HepG2 (cell line): ENCODE data around the gene FKBP8. TPM values are rescaled to one million over a fixed set of nuclear protein-coding genes. Genes with fewer than 3 reads are reported as not detected.

ENCODE experiments used
- ATF1 ChIP-seq: IDR thresholded peaks from 2 replicates; pipeline ENCODE4 v1.6.1; 2016; ENCODE audit warnings: mild to moderate bottlenecking, control low read depth
- HES4 ChIP-seq: sonication (generic); formaldehyde crosslinking; IDR thresholded peaks from 2 replicates; pipeline ENCODE4 v1.9.0; 2021; ENCODE audit warnings: mild to moderate bottlenecking, missing genetic modification reagents, borderline replicate concordance
- HMG20A ChIP-seq: IDR thresholded peaks from 2 replicates; pipeline ENCODE4 v1.6.1; 2016; ENCODE audit warnings: borderline replicate concordance
- KDM5B ChIP-seq: sonication (generic); formaldehyde crosslinking; IDR thresholded peaks from 2 replicates; pipeline ENCODE4 v1.4.0; 2020; ENCODE audit warnings: missing genetic modification reagents, mild to moderate bottlenecking, borderline replicate concordance
- NFYB ChIP-seq: sonication (generic); formaldehyde crosslinking; IDR thresholded peaks from 2 replicates; pipeline ENCODE4 v1.4.0; 2020; ENCODE audit warnings: missing genetic modification reagents
- NR2F2 ChIP-seq: IDR thresholded peaks from 2 replicates; pipeline ENCODE4 v1.6.1; 2012; ENCODE audit warnings: low read depth, inconsistent platforms, borderline replicate concordance
- RXRA ChIP-seq: sonication (generic); formaldehyde crosslinking; IDR thresholded peaks from 2 replicates; pipeline ENCODE4 v1.5.1; 2020; ENCODE audit warnings: missing genetic modification reagents
- SRSF1 ChIP-seq: fragments of 200-400 bp; formaldehyde crosslinking; optimal IDR thresholded peaks from 2 replicates; pipeline ENCODE3; 2017; ENCODE audit warnings: mild to moderate bottlenecking, low read depth, low read length, moderate library complexity
- SSRP1 ChIP-seq: IDR thresholded peaks from 2 replicates; pipeline ENCODE4 v1.6.1; 2016; ENCODE audit warnings: control low read depth
- TRIM24 ChIP-seq: sonication (generic); formaldehyde crosslinking; IDR thresholded peaks from 2 replicates; pipeline ENCODE4 v1.8.0; 2022; ENCODE audit warnings: mild to moderate bottlenecking, missing genetic modification reagents
- ZNF510 ChIP-seq: sonication (generic); formaldehyde crosslinking; IDR thresholded peaks from 2 replicates; pipeline ENCODE4 v1.4.0; 2020; ENCODE audit warnings: low read depth, mild to moderate bottlenecking, missing genetic modification reagents
- ZNF546 ChIP-seq: sonication (generic); formaldehyde crosslinking; conservative IDR thresholded peaks from 2 replicates; pipeline ENCODE4 v1.8.1; 2023; ENCODE audit warnings: mild to moderate bottlenecking, missing genetic modification reagents
- ZNF563 ChIP-seq: sonication (generic); formaldehyde crosslinking; IDR thresholded peaks from 2 replicates; pipeline ENCODE4 v1.8.0; 2022; ENCODE audit warnings: mild to moderate bottlenecking, moderate library complexity, missing genetic modification reagents
- ZNF614 ChIP-seq: IDR thresholded peaks from 2 replicates; pipeline ENCODE4 v1.6.1; 2018; ENCODE audit warnings: missing biosample characterization, missing genetic modification reagents, inconsistent platforms, borderline replicate concordance
- ZNF720 ChIP-seq: sonication (generic); formaldehyde crosslinking; IDR thresholded peaks from 2 replicates; pipeline ENCODE4 v1.4.0; 2020; ENCODE audit warnings: missing genetic modification reagents
- ZSCAN20 ChIP-seq: sonication (generic); formaldehyde crosslinking; IDR thresholded peaks from 2 replicates; pipeline ENCODE4 v1.4.0; 2020; ENCODE audit warnings: missing genetic modification reagents, mild to moderate bottlenecking, borderline replicate concordance
- polyA plus RNA-seq, 8 experiments: library from polyadenylated mRNA; depleted of rRNA in 3 of 8; stranded (reverse) in 7 of 8; unstranded in 1 of 8; fragments of >200 nt; fragmentation: Illumina TruSeq in 4 of 8; extraction: Trizol in 4 of 8; gene quantifications; 2 replicates each; pipeline versions ENCODE4 v1.2.1 to v1.2.3, GENCODE V29; 2011 to 2016; ENCODE audit warnings: low read depth in 4 of 8, missing spikeins in 1 of 8, mixed read lengths in 1 of 8; ENCODE audit not compliant: insufficient read depth in 1 of 8
- total RNA-seq, 5 experiments: library from RNA; depleted of rRNA; stranded (reverse); fragments of >200 nt; fragmentation: Illumina TruSeq; extraction: Trizol; gene quantifications; 2 replicates each; pipeline ENCODE4 v1.2.3, GENCODE V29; 2016; ENCODE audit warnings: low read depth in 1 of 5
- TF ChIP-seq, protein P1 (sequence below): sonication (generic); formaldehyde crosslinking; conservative IDR thresholded peaks from 2 replicates; pipeline ENCODE4 v1.8.1; 2023; ENCODE audit warnings: missing genetic modification reagents
- TF ChIP-seq, protein P2 (sequence below): sonication (generic); formaldehyde crosslinking; IDR thresholded peaks from 2 replicates; pipeline ENCODE4 v1.5.0; 2020; ENCODE audit warnings: mild to moderate bottlenecking, missing genetic modification reagents
- TF ChIP-seq, protein P3 (sequence below): IDR thresholded peaks from 2 replicates; pipeline ENCODE4 v1.6.1; 2016; ENCODE audit warnings: missing compliant biosample characterization, missing genetic modification reagents, borderline replicate concordance
- TF ChIP-seq, protein P4 (sequence below): sonication (generic); formaldehyde crosslinking; IDR thresholded peaks from 2 replicates; pipeline ENCODE4 v1.4.0; 2020; ENCODE audit warnings: missing genetic modification reagents, borderline replicate concordance
- TF ChIP-seq, protein P5 (sequence below): sonication (generic); formaldehyde crosslinking; IDR thresholded peaks from 2 replicates; pipeline ENCODE4 v1.5.0; 2020; ENCODE audit warnings: missing genetic modification reagents, mild to moderate bottlenecking, borderline replicate concordance
- TF ChIP-seq, protein P6 (sequence below): sonication (generic); formaldehyde crosslinking; IDR thresholded peaks from 2 replicates; pipeline ENCODE4 v1.8.0; 2022; ENCODE audit warnings: mild to moderate bottlenecking, missing genetic modification reagents, moderate library complexity

FKBP8 gene
- total and polyA plus RNA-seq, 2 of the 13 experiments (the other 11 are each of a cell fraction or from before 2014, with no cell fraction given): 81.7 to 93.9 TPM

DNA sequence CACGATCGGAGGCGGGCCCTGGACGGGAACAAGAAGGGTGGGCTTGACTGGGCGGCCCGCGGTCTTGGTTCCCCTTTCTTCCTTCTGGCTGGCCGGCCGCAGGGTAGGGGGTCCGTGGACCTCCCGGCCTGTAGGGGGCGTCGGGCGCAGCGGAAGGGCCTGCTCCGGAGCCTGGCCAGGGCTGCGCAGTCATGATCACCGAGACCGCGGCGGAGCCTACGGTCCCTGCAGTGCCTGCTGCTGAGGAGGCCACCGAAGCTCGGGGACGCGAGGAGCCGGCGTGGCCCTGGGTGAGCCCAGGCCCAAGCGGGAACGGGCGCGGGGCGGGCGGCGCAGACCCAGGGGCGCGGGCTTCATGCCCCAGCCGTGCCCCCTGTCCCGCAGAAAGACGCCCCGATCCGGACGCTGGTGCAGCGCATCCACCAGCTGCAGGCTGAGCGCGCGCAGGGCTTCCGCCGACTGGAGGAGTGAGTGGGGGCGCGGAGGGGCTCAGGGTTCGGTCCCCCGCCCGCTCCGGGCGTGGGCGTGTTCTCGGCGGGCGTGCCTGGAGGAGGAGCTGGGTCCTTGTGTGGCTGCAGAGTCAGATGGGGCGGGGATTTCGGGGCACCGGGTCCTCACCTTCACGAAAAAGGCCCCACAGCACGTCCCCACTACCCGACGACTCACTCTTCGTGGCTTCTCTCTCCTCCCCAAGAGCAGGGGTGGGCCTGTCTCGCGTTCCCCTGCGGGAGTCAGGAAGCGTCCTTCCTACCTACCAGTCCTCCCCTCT lies 45.4 kb upstream of the FKBP8 start, which contains the start of gene REX1BD (continued):
- TF ChIP-seq, protein P1, sequence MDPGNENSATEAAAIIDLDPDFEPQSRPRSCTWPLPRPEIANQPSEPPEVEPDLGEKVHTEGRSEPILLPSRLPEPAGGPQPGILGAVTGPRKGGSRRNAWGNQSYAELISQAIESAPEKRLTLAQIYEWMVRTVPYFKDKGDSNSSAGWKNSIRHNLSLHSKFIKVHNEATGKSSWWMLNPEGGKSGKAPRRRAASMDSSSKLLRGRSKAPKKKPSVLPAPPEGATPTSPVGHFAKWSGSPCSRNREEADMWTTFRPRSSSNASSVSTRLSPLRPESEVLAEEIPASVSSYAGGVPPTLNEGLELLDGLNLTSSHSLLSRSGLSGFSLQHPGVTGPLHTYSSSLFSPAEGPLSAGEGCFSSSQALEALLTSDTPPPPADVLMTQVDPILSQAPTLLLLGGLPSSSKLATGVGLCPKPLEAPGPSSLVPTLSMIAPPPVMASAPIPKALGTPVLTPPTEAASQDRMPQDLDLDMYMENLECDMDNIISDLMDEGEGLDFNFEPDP (CRISPR knock-in tag): no peak
- TF ChIP-seq, protein P2, sequence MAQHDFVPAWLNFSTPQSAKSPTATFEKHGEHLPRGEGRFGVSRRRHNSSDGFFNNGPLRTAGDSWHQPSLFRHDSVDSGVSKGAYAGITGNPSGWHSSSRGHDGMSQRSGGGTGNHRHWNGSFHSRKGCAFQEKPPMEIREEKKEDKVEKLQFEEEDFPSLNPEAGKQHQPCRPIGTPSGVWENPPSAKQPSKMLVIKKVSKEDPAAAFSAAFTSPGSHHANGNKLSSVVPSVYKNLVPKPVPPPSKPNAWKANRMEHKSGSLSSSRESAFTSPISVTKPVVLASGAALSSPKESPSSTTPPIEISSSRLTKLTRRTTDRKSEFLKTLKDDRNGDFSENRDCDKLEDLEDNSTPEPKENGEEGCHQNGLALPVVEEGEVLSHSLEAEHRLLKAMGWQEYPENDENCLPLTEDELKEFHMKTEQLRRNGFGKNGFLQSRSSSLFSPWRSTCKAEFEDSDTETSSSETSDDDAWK (CRISPR knock-in tag): no peak
- TF ChIP-seq NFYB: 0 out of 2 replicates have a peak, but pooled peaks have one; percentile 10
- TF ChIP-seq ZNF720: no peak
- no peak for TF ChIP-seq TRIM24 (CRISPR knock-in tag)
- TF ChIP-seq, protein P3, sequence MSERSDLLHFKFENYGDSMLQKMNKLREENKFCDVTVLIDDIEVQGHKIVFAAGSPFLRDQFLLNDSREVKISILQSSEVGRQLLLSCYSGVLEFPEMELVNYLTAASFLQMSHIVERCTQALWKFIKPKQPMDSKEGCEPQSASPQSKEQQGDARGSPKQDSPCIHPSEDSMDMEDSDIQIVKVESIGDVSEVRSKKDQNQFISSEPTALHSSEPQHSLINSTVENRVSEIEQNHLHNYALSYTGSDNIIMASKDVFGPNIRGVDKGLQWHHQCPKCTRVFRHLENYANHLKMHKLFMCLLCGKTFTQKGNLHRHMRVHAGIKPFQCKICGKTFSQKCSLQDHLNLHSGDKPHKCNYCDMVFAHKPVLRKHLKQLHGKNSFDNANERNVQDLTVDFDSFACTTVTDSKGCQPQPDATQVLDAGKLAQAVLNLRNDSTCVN (CRISPR knock-in tag): no peak
- no peak for TF ChIP-seq ATF1 (CRISPR knock-in tag)
- no peak for TF ChIP-seq KDM5B (CRISPR knock-in tag)
- 0 out of 2 replicates have a peak, but pooled peaks have one; percentile 3 for TF ChIP-seq ZNF546 (CRISPR knock-in tag)
- TF ChIP-seq ZSCAN20: peak; percentile 59; the same call in 1 of the 2 replicates
- no peak for TF ChIP-seq ZNF563
- TF ChIP-seq, protein P4, sequence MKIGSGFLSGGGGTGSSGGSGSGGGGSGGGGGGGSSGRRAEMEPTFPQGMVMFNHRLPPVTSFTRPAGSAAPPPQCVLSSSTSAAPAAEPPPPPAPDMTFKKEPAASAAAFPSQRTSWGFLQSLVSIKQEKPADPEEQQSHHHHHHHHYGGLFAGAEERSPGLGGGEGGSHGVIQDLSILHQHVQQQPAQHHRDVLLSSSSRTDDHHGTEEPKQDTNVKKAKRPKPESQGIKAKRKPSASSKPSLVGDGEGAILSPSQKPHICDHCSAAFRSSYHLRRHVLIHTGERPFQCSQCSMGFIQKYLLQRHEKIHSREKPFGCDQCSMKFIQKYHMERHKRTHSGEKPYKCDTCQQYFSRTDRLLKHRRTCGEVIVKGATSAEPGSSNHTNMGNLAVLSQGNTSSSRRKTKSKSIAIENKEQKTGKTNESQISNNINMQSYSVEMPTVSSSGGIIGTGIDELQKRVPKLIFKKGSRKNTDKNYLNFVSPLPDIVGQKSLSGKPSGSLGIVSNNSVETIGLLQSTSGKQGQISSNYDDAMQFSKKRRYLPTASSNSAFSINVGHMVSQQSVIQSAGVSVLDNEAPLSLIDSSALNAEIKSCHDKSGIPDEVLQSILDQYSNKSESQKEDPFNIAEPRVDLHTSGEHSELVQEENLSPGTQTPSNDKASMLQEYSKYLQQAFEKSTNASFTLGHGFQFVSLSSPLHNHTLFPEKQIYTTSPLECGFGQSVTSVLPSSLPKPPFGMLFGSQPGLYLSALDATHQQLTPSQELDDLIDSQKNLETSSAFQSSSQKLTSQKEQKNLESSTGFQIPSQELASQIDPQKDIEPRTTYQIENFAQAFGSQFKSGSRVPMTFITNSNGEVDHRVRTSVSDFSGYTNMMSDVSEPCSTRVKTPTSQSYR (CRISPR knock-in tag): no peak
- peak; percentile 71 for TF ChIP-seq RXRA
- peak; percentile 84; the same call in 1 of the 2 replicates for TF ChIP-seq ZNF614 (CRISPR knock-in tag)
- TF ChIP-seq HES4 (CRISPR knock-in tag): no peak
- no peak; the same call in 1 of the 2 replicates for TF ChIP-seq ZNF510 (CRISPR knock-in tag)
- TF ChIP-seq, protein P5, sequence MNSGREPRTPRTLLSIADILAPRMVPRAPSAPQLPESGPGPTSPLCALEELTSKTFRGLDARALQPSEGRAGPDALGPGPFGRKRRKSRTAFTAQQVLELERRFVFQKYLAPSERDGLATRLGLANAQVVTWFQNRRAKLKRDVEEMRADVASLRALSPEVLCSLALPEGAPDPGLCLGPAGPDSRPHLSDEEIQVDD (CRISPR knock-in tag): no peak
- TF ChIP-seq SSRP1 (CRISPR knock-in tag): peak; percentile 83; the same call in 1 of the 2 replicates
- peak; percentile 90 for TF ChIP-seq SRSF1
- no peak for TF ChIP-seq NR2F2
- TF ChIP-seq HMG20A (CRISPR knock-in tag): peak; percentile 23; the same call in 1 of the 2 replicates
- TF ChIP-seq, protein P6, sequence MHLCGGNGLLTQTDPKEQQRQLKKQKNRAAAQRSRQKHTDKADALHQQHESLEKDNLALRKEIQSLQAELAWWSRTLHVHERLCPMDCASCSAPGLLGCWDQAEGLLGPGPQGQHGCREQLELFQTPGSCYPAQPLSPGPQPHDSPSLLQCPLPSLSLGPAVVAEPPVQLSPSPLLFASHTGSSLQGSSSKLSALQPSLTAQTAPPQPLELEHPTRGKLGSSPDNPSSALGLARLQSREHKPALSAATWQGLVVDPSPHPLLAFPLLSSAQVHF: no peak
